HCT116 (cell line): ENCODE data around the gene GNA15. TPM values are rescaled to one million over a fixed set of nuclear protein-coding genes. Genes with fewer than 3 reads are reported as not detected.

ENCODE experiments used
- ATAC-seq: fragments of 200-7000 bp; cut with Tn5 transposase; 2 replicates; pipeline ENCODE4 v1.9.1; 2020; ENCODE audit warnings: mild to moderate bottlenecking, moderate library complexity
- BruUV-seq: library from RNA; stranded (reverse); fragments of 400-500 nt; replicated peaks from 2 replicates; lab custom pipeline; 2021; lab: Mats Ljungman, UMichigan
- CTCF ChIA-PET: fragments of 300-600 bp; sonication (Branson Sonifier 250); formaldehyde crosslinking; loops from one replicate; lab custom pipeline; 2021; ENCODE audit warnings: antibody characterized with exemption; lab: Charles Lee
- POLR2A ChIA-PET: fragments of 300-600, 350-600 bp; sonication (Branson Sonifier 250); formaldehyde crosslinking; loops from one replicate; lab custom pipeline; 2021; ENCODE audit warnings: antibody characterized with exemption; lab: Charles Lee
- RAD21 ChIA-PET, 2 experiments: fragments of 300-600 bp; sonication (Branson Sonifier 250); formaldehyde crosslinking; loops; one replicate each; lab custom pipeline; 2023; ENCODE audit warnings: low total read pairs in 2 of 2; ENCODE audit not compliant: uncharacterized antibody in 2 of 2, unreplicated experiment in 2 of 2, low non-redundant PET in 1 of 2; lab: Charles Lee
- DNase-seq: peaks from one replicate; pipeline ENCODE4 v3.0.0-alpha.2; 2010; ENCODE audit warnings: low read depth, low spot score
- H2AFZ ChIP-seq: fragments of 200-600 bp; shearing (Covaris generic), sonication (generic); 2 replicates; pipeline ENCODE4 v1.6.1; 2017; ENCODE audit warnings: low read depth, mixed run types, mixed read lengths, antibody characterized with exemption, low read length; ENCODE audit not compliant: poor library complexity, severe bottlenecking
- H3K27ac ChIP-seq: 2 replicates; pipeline ENCODE4 v1.5.1; 2012; ENCODE audit warnings: low read depth, low read length
- H3K27me3 ChIP-seq: fragments of 200-600 bp; sonication (generic); 2 replicates; pipeline ENCODE4 v1.6.1; 2016; ENCODE audit warnings: mixed run types, low read length, mixed read lengths; ENCODE audit not compliant: insufficient read depth
- H3K36me3 ChIP-seq, 2 experiments: fragments of 200-500 bp in 1 of 2; fragments of 200-600 bp in 1 of 2; sonication (Bioruptor generic) in 1 of 2; sonication (generic) in 1 of 2; 2 replicates each; pipeline versions ENCODE4 v1.5.1 to v1.6.1; 2014 to 2016; ENCODE audit warnings: low read length in 2 of 2, inconsistent platforms in 1 of 2, mixed read lengths in 1 of 2, mixed run types in 1 of 2; ENCODE audit not compliant: insufficient read depth in 2 of 2, control insufficient read depth in 1 of 2
- H3K4me1 ChIP-seq, 2 experiments: fragments of 200-600 bp in 1 of 2; sonication (generic) in 1 of 2; 2 replicates each; pipeline versions ENCODE4 v1.5.1 to v1.6.1; 2012 to 2017; ENCODE audit warnings: low read length in 2 of 2, inconsistent platforms in 1 of 2, mild to moderate bottlenecking in 1 of 2, mixed read lengths in 1 of 2, mixed run types in 1 of 2, moderate library complexity in 1 of 2; ENCODE audit not compliant: insufficient read depth in 2 of 2, control insufficient read depth in 1 of 2
- H3K4me2 ChIP-seq: fragments of 200-600 bp; sonication (generic); 2 replicates; pipeline ENCODE4 v1.6.1; 2017; ENCODE audit warnings: mixed run types, low read length, mixed read lengths
- H3K4me3 ChIP-seq, 2 experiments: fragments of 200-600 bp in 1 of 2; sonication (generic) in 1 of 2; replicated peaks in 1 of 2; 2 replicates each; pipeline ENCODE4 v1.5.1; 2011 to 2016; ENCODE audit warnings: low read length in 2 of 2, control low read depth in 1 of 2, low read depth in 1 of 2, mild to moderate bottlenecking in 1 of 2, mixed read lengths in 1 of 2, mixed run types in 1 of 2
- H3K79me2 ChIP-seq: fragments of 200-600 bp; sonication (generic); 2 replicates; pipeline ENCODE4 v1.6.1; 2017; ENCODE audit warnings: mild to moderate bottlenecking, mixed run types, low read length, moderate library complexity, mixed read lengths; ENCODE audit not compliant: insufficient read depth
- H3K9ac ChIP-seq: fragments of 200-600 bp; sonication (generic); 2 replicates; pipeline ENCODE4 v1.6.1; 2016; ENCODE audit warnings: low read length, mixed read lengths
- H3K9me2 ChIP-seq: fragments of 200-600 bp; sonication (generic), shearing (Covaris generic); 2 replicates; pipeline ENCODE4 v1.6.1; 2017; ENCODE audit warnings: mixed run types, mild to moderate bottlenecking, moderate library complexity; ENCODE audit not compliant: insufficient read depth
- H3K9me3 ChIP-seq, 2 experiments: fragments of 200-500 bp in 1 of 2; fragments of 200-600 bp in 1 of 2; sonication (Bioruptor generic) in 1 of 2; sonication (generic) in 1 of 2; 2 replicates each; pipeline ENCODE4 v1.6.1; 2014 to 2017; ENCODE audit warnings: low read length in 2 of 2, mixed read lengths in 2 of 2, inconsistent platforms in 1 of 2, low read depth in 1 of 2, mild to moderate bottlenecking in 1 of 2, mixed run types in 1 of 2, moderate library complexity in 1 of 2; ENCODE audit not compliant: control insufficient read depth in 1 of 2, insufficient read depth in 1 of 2
- H4K20me1 ChIP-seq: fragments of 200-600 bp; sonication (generic), shearing (Covaris generic); 2 replicates; pipeline ENCODE4 v1.6.1; 2017; ENCODE audit warnings: mixed run types, mild to moderate bottlenecking, moderate library complexity; ENCODE audit not compliant: insufficient read depth
- ATF3 ChIP-seq: IDR thresholded peaks from 2 replicates; pipeline ENCODE4 v1.6.1; 2012
- CEBPB ChIP-seq: IDR thresholded peaks from 2 replicates; pipeline ENCODE4 v1.6.1; 2012; ENCODE audit warnings: low read depth
- EGR1 ChIP-seq: IDR thresholded peaks from 2 replicates; pipeline ENCODE4 v1.6.1; 2012; ENCODE audit warnings: low read depth
- ELF1 ChIP-seq: IDR thresholded peaks from 2 replicates; pipeline ENCODE4 v1.6.1; 2012; ENCODE audit warnings: low read depth, borderline replicate concordance
- FOSL1 ChIP-seq: IDR thresholded peaks from 2 replicates; pipeline ENCODE4 v1.6.1; 2012; ENCODE audit warnings: low read depth
- JUND ChIP-seq: IDR thresholded peaks from 2 replicates; pipeline ENCODE4 v1.6.1; 2012
- RAD21 ChIP-seq: IDR thresholded peaks from 2 replicates; pipeline ENCODE4 v1.6.1; 2012; ENCODE audit warnings: low read depth, mild to moderate bottlenecking
- REST ChIP-seq: IDR thresholded peaks from 2 replicates; pipeline ENCODE4 v1.6.1; 2012; ENCODE audit warnings: low read depth
- SIN3A ChIP-seq: IDR thresholded peaks from 2 replicates; pipeline ENCODE4 v1.6.1; 2012; ENCODE audit warnings: low read depth
- SP1 ChIP-seq: IDR thresholded peaks from 2 replicates; pipeline ENCODE4 v1.6.1; 2012; ENCODE audit warnings: low read depth
- SRF ChIP-seq: IDR thresholded peaks from 2 replicates; pipeline ENCODE4 v1.6.1; 2012; ENCODE audit warnings: low read depth
- TCF7L2 ChIP-seq: IDR thresholded peaks from 2 replicates; pipeline ENCODE4 v1.7.0; 2011; ENCODE audit warnings: borderline replicate concordance, inconsistent platforms; ENCODE audit not compliant: insufficient read depth, insufficient read length; ENCODE audit errors: extremely low read depth
- ZBTB33 ChIP-seq: IDR thresholded peaks from 2 replicates; pipeline ENCODE4 v1.6.1; 2011; ENCODE audit warnings: mild to moderate bottlenecking, low read length, moderate library complexity; ENCODE audit not compliant: insufficient replicate concordance; ENCODE audit errors: extremely low read depth
- ZFX ChIP-seq: fragments of 450-650 bp; IDR thresholded peaks from 2 replicates; pipeline ENCODE4 v1.6.1; 2017
- ZNF274 ChIP-seq: fragments of 200-500 bp; sonication (Bioruptor generic); IDR thresholded peaks from 2 replicates; pipeline ENCODE4 v1.6.1; 2014; ENCODE audit warnings: mild to moderate bottlenecking, low read depth, low read length, inconsistent platforms
- intact Hi-C: fragments of 100-400 bp; cut with micrococcal nuclease; formaldehyde crosslinking; loops from 2 replicates; pipeline ENCODE4 v1.10.0; 2022
- total RNA-seq: library from RNA; stranded (reverse); gene quantifications from one replicate; pipeline ENCODE4 v1.2.1, GENCODE V29; 2021; ENCODE audit not compliant: unreplicated experiment
- TF ChIP-seq, protein P1 (sequence below), 3 experiments: fragments of 200-600 bp in 1 of 3; sonication (generic) in 1 of 3; IDR thresholded peaks in 2 of 3; conservative IDR thresholded peaks in 1 of 3; 2 replicates each; pipeline ENCODE4 v1.5.1; 2012 to 2017; ENCODE audit warnings: low read depth in 2 of 3, low read length in 2 of 3, antibody characterized with exemption in 1 of 3, borderline replicate concordance in 1 of 3, control low read depth in 1 of 3, mild to moderate bottlenecking in 1 of 3, mixed read lengths in 1 of 3, mixed run types in 1 of 3, moderate library complexity in 1 of 3; ENCODE audit not compliant: insufficient read depth in 1 of 3

GNA15 gene
- total RNA-seq, 1 experiment from 2014 or later, result 1.5 TPM

DNA sequence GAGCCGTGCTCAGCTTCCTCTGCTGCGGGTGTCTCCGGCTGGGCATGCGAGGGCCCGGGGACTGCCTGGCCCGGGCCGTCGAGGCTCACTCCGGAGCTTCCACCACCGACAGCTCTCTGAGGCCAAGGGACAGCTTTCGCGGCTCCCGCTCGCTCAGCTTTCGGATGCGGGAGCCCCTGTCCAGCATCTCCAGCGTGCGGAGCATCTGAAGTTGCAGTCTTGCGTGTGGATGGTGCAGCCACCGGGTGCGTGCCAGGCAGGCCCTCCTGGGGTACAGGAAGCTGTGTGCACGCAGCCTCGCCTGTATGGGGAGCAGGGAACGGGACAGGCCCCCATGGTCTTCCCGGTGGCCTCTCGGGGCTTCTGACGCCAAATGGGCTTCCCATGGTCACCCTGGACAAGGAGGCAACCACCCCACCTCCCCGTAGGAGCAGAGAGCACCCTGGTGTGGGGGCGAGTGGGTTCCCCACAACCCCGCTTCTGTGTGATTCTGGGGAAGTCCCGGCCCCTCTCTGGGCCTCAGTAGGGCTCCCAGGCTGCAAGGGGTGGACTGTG is 44.0 kb downstream of the GNA15 start:
- intact Hi-C loops, result no loop called here
- BruUV-seq, result no TSS peak
- no peak overlapping the region for H3K27ac ChIP-seq
- H3K9ac ChIP-seq, result no peak overlapping the region
- no peaks in the 10 kb centered on the region for H3K36me3 ChIP-seq
- no peak overlapping the region for H2AFZ ChIP-seq
- ATAC-seq (no peak), DNase-seq (no peak)
- ChIA-PET CTCF (no interaction called here), RAD21 (no interaction called here), POLR2A (no interaction called here)
- H3K79me2 ChIP-seq, result no peaks in the 10 kb centered on the region
- no peak overlapping the region for H3K4me2 ChIP-seq
- H4K20me1 ChIP-seq, result no peaks in the 10 kb centered on the region
- H3K4me1 ChIP-seq, result peaks cover 21 to 27% of the 10 kb centered on the region in 2 experiments
- no peak overlapping the region for H3K4me3 ChIP-seq
- H3K9me2 ChIP-seq, result no peaks in the 10 kb centered on the region
- H3K27me3 ChIP-seq, result no peaks in the 10 kb centered on the region
- TF ChIP-seq ATF3 (no peak), SP1 (no peak), SRF (no peak), ZNF274 (no peak), CEBPB (no peak), REST (no peak), ZBTB33 (no peak), RAD21 (no peak), TCF7L2 (no peak), ELF1 (no peak), FOSL1 (no peak), SIN3A (no peak), EGR1 (no peak), ZFX (no peak), JUND (no peak)
- TF ChIP-seq, protein P1, sequence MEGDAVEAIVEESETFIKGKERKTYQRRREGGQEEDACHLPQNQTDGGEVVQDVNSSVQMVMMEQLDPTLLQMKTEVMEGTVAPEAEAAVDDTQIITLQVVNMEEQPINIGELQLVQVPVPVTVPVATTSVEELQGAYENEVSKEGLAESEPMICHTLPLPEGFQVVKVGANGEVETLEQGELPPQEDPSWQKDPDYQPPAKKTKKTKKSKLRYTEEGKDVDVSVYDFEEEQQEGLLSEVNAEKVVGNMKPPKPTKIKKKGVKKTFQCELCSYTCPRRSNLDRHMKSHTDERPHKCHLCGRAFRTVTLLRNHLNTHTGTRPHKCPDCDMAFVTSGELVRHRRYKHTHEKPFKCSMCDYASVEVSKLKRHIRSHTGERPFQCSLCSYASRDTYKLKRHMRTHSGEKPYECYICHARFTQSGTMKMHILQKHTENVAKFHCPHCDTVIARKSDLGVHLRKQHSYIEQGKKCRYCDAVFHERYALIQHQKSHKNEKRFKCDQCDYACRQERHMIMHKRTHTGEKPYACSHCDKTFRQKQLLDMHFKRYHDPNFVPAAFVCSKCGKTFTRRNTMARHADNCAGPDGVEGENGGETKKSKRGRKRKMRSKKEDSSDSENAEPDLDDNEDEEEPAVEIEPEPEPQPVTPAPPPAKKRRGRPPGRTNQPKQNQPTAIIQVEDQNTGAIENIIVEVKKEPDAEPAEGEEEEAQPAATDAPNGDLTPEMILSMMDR (IDR thresholded peaks at IDR 0.05 in 2 of 3, conservative IDR thresholded peaks at IDR 0.05 in 1 of 3; ENCODE audit: borderline replicate concordance in 1 of 3, insufficient read depth in 1 of 3, low read depth in 2 of 3, low read length in 2 of 3), result no peak
- no peaks in the 10 kb centered on the region for H3K9me3 ChIP-seq
